Esophagus muscularis mucosa (tissue), 4 donors: ENCODE results near the gene OR6N2. TPM values are rescaled to one million over a fixed set of nuclear protein-coding genes. Genes with fewer than 3 reads are reported as not detected.

Experiments
- DNase-seq: peaks from one replicate; pipeline ENCODE4 v3.0.0-alpha.2; 2017; ENCODE audit errors: extremely low spot score
- H3K27ac ChIP-seq, 4 donors: fragments of 200-600 bp; sonication (generic); replicated peaks in 1 of 4; 1 replicate in 3 of 4; 2 replicates in 1 of 4; pipeline ENCODE4 v1.5.1; 2016 to 2019; ENCODE audit warnings: mild to moderate bottlenecking in 1 of 4
- H3K27me3 ChIP-seq, 4 donors: fragments of 200-600 bp; sonication (generic); one replicate each; pipeline versions ENCODE4 v1.5.1 to v1.6.0; 2016 to 2019
- H3K36me3 ChIP-seq, 4 donors: fragments of 200-600 bp; sonication (generic); one replicate each; pipeline ENCODE4 v1.5.1; 2016 to 2019
- H3K4me1 ChIP-seq, 4 donors: fragments of 200-600 bp; sonication (generic); one replicate each; pipeline ENCODE4 v1.5.1; 2016 to 2019
- H3K4me3 ChIP-seq, 4 donors: fragments of 200-600 bp; sonication (generic); 1 replicate in 2 of 4; 2 replicates in 2 of 4; pipeline ENCODE4 v1.5.1; 2016 to 2019; ENCODE audit warnings: mild to moderate bottlenecking in 4 of 4, moderate library complexity in 1 of 4
- H3K9me3 ChIP-seq, 4 donors: fragments of 200-600 bp; sonication (generic); 1 replicate in 3 of 4; 2 replicates in 1 of 4; pipeline ENCODE4 v1.5.1; 2016 to 2019
- EP300 ChIP-seq: sonication (generic); formaldehyde crosslinking; IDR thresholded peaks from one replicate; pipeline ENCODE4 v1.6.1; 2017; ENCODE audit warnings: antibody characterized with exemption
- POLR2A ChIP-seq: fragments of 450-650 bp; IDR thresholded peaks from one replicate; pipeline ENCODE4 v1.6.1; 2017; ENCODE audit warnings: antibody characterized with exemption, moderate library complexity, mild to moderate bottlenecking, low read depth
- POLR2AphosphoS5 ChIP-seq, 2 donors: sonication (generic); formaldehyde crosslinking; IDR thresholded peaks; one replicate each; pipeline ENCODE4 v1.6.1; 2017; ENCODE audit warnings: antibody characterized with exemption in 2 of 2
- WGBS: methylation state at CpG from one replicate; pipeline ENCODE4 v1.1.5; 2018; 5-methylcytosine and 5-hydroxymethylcytosine counted together
- intact Hi-C: fragments of 100-400 bp; cut with DNase I; formaldehyde crosslinking; loops from one replicate; pipeline ENCODE4 v1.15.1; 2023
- total RNA-seq, 4 donors: library from RNA; depleted of rRNA; stranded (reverse); fragments of >200 nt; gene quantifications; one replicate each; pipeline versions ENCODE4 v1.1.0 to v1.2.1, GENCODE V29; 2016
- TF ChIP-seq, protein P1 (sequence below), 3 experiments: fragments of 200-600 bp in 2 of 3; fragments of 450-650 bp in 1 of 3; sonication (generic) in 2 of 3; IDR thresholded peaks; one replicate each; pipeline ENCODE4 v1.5.1; 2017 to 2019; ENCODE audit warnings: antibody characterized with exemption in 3 of 3, mild to moderate bottlenecking in 2 of 3, moderate library complexity in 1 of 3

The OR6N2 gene
- total RNA-seq, 4 donors from 2014 or later, result not detected

GRCh38 chr1:158801396-158801795 lies 20.4 kb upstream of the OR6N2 start:
- intact Hi-C loops, result no loop called here
- TF ChIP-seq POLR2A, result no peak
- no peak for TF ChIP-seq POLR2AphosphoS5 (IDR thresholded peaks at IDR 0.05)
- TF ChIP-seq, protein P1, sequence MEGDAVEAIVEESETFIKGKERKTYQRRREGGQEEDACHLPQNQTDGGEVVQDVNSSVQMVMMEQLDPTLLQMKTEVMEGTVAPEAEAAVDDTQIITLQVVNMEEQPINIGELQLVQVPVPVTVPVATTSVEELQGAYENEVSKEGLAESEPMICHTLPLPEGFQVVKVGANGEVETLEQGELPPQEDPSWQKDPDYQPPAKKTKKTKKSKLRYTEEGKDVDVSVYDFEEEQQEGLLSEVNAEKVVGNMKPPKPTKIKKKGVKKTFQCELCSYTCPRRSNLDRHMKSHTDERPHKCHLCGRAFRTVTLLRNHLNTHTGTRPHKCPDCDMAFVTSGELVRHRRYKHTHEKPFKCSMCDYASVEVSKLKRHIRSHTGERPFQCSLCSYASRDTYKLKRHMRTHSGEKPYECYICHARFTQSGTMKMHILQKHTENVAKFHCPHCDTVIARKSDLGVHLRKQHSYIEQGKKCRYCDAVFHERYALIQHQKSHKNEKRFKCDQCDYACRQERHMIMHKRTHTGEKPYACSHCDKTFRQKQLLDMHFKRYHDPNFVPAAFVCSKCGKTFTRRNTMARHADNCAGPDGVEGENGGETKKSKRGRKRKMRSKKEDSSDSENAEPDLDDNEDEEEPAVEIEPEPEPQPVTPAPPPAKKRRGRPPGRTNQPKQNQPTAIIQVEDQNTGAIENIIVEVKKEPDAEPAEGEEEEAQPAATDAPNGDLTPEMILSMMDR (IDR thresholded peaks at IDR 0.05), result no peak
- no peak for TF ChIP-seq EP300
- no peak overlapping the region for H3K27ac ChIP-seq

DNA sequence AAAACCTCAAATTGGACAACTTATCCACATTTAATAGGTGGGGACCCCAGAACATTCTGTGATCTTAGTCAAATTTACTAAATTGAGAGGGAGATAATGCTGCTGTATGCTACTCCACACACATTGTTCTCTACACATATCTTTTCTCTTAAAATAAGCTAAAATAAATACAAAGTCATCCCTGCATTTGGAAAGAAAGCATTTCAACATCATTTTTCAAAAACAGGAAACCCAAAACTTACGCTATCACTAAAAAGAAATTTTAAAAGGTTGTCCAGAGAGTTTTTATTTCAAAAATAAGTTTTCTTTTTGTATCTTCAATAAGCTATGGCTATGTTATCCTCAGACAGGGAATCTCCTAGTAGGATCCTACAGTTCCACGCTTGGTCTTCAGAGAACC lies 19.5 kb upstream of the OR6N2 start:
- no peaks in the 10 kb centered on the region for H3K36me3 ChIP-seq
- no peak for TF ChIP-seq POLR2A
- no peak for DNase-seq
- H3K9me3 ChIP-seq, result no peaks in the 10 kb centered on the region
- intact Hi-C loops, result no loop called here
- H3K27ac ChIP-seq, result no peak overlapping the region
- H3K27me3 ChIP-seq, result no peaks in the 10 kb centered on the region
- H3K4me3 ChIP-seq, result no peak overlapping the region
- no peaks in the 10 kb centered on the region for H3K4me1 ChIP-seq
- WGBS, result 82% methylated on average over 2 of the region's 2 CpGs

More at GRCh38 chr1:158801396-158801795, 20.4 kb upstream of the OR6N2 start:
- Histone ChIP-seq H3K36me3 (no peaks in the 10 kb centered on the region), H3K9me3 (no peaks in the 10 kb centered on the region), H3K4me3 (no peak overlapping the region), H3K4me1 (no peaks in the 10 kb centered on the region), H3K27me3 (no peaks in the 10 kb centered on the region)
- 71% methylated on average over 1 of the region's 1 CpG for WGBS
- no peak for DNase-seq

DNA sequence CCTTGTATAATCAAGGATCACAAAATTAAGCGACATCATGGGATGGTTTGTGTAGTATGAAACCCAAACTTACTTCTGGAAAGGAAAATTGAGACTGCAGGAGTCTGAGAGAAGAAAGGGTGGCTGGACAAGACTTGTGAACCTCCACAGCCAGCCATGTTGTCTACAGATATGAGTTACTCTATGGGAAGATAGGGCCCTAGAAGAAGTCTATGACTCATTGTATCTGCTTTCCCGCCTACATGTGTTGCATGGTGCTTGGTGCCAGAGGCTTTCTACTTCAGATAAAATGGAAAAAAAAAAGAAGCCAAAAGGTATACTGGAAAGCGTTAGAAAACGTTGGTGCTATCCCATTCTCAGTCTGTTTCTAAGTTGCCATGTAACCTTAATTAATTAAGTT lies 18.7 kb upstream of the OR6N2 start:
- Histone ChIP-seq H3K4me3 (no peak overlapping the region), H3K36me3 (no peaks in the 10 kb centered on the region), H3K27me3 (no peaks in the 10 kb centered on the region), H3K27ac (no peak overlapping the region), H3K9me3 (no peaks in the 10 kb centered on the region), H3K4me1 (no peaks in the 10 kb centered on the region)
- WGBS, result 76% methylated on average over 4 of the region's 4 CpGs
- DNase-seq, result no peak
- TF ChIP-seq, protein P1 (IDR thresholded peaks at IDR 0.05), result no peak
- TF ChIP-seq POLR2A, result no peak
- TF ChIP-seq EP300, result no peak
- TF ChIP-seq POLR2AphosphoS5 (IDR thresholded peaks at IDR 0.05), result no peak
- intact Hi-C loops, result no loop called here

GRCh38 chr1:158798531-158798930 lies 17.5 kb upstream of the OR6N2 start:
- Histone ChIP-seq H3K27me3 (no peaks in the 10 kb centered on the region), H3K4me1 (no peaks in the 10 kb centered on the region), H3K36me3 (no peaks in the 10 kb centered on the region), H3K9me3 (no peaks in the 10 kb centered on the region), H3K27ac (no peak overlapping the region), H3K4me3 (no peak overlapping the region)
- 59% methylated on average over 3 of the region's 3 CpGs for WGBS
- intact Hi-C loops, result no loop called here
- TF ChIP-seq POLR2A (no peak), EP300 (no peak), POLR2AphosphoS5 (IDR thresholded peaks at IDR 0.05) (no peak)
- TF ChIP-seq, protein P1 (IDR thresholded peaks at IDR 0.05), result no peak
- DNase-seq, result no peak

DNA sequence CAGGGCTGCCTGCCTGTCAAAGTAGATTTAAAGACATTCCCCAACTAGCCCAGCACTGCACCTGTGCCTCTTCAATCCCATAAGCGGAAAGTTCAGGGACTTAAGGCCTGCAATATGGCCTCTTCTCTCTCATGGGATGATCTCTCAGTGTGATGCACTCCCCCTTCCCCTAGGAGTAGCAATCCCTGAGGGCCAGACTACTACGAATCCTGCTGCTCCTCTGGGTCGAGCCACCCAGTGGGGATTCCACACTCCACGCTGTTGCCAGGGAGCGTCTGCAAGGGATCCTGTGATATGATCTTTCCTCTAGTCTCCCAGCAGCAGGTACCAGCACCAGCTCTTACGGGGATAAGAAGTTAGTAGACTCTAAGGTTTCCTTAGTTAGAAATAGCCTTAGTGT lies 13.2 kb upstream of the OR6N2 start:
- TF ChIP-seq POLR2AphosphoS5 (IDR thresholded peaks at IDR 0.05) (no peak), EP300 (no peak), POLR2A (no peak)
- TF ChIP-seq, protein P1 (IDR thresholded peaks at IDR 0.05), result no peak
- Histone ChIP-seq H3K36me3 (no peaks in the 10 kb centered on the region), H3K27me3 (no peaks in the 10 kb centered on the region), H3K4me3 (no peak overlapping the region), H3K4me1 (no peaks in the 10 kb centered on the region), H3K27ac (no peak overlapping the region), H3K9me3 (no peaks in the 10 kb centered on the region)
- no peak for DNase-seq
- 50% methylated on average over 1 of the region's 6 CpGs for WGBS
- intact Hi-C loops, result no loop called here
